Measurements from ENCODE around the gene DOCK9. TPM values are rescaled to one million over a fixed set of nuclear protein-coding genes. Genes with fewer than 3 reads are reported as not detected.

Gene DOCK9
- total and polyA plus RNA-seq, 9 donors, result 31.0 to 75.3 (median 45.4) TPM

GRCh38 chr13:98921786-98922185 lies 56.1 kb downstream of the DOCK9 start:
- H3K4me3 ChIP-seq, result no peak overlapping the region

GRCh38 chr13:98921015-98921580 lies 56.8 kb downstream of the DOCK9 start:
- intact Hi-C loops (cut with DNase I), result no loop called here
- DNase-seq, result no peak
- H3K27ac ChIP-seq, result no peak overlapping the region
- no peaks in the 10 kb centered on the region for H3K27me3 ChIP-seq
- TF ChIP-seq POLR2A (IDR thresholded peaks at IDR 0.05) (no peak), CTCF (IDR thresholded peaks at IDR 0.05) (no peak), EP300 (IDR thresholded peaks at IDR 0.05) (no peak)
- no peaks in the 10 kb centered on the region for H3K9me3 ChIP-seq
- no peaks in the 10 kb centered on the region for H3K36me3 ChIP-seq
- H3K4me3 ChIP-seq, result no peak overlapping the region
- no peaks in the 10 kb centered on the region for H3K4me1 ChIP-seq (ENCODE audit: insufficient read depth)
- WGBS, 3 donors, result 91 to 96% (median 96%) methylated on average over 5 of the region's 5 CpGs

More at GRCh38 chr13:98921786-98922185, 56.1 kb downstream of the DOCK9 start:
- no peak for TF ChIP-seq CTCF (IDR thresholded peaks at IDR 0.05)
- no peak for TF ChIP-seq EP300 (IDR thresholded peaks at IDR 0.05)
- TF ChIP-seq POLR2A (IDR thresholded peaks at IDR 0.05), result no peak
- 97 to 100% (median 97%) methylated on average over 5 of the region's 5 CpGs for WGBS, 3 donors
- intact Hi-C loops (cut with DNase I), result no loop called here
- Histone ChIP-seq H3K27me3 (no peaks in the 10 kb centered on the region), H3K36me3 (no peaks in the 10 kb centered on the region), H3K27ac (no peak overlapping the region), H3K9me3 (no peaks in the 10 kb centered on the region), H3K4me1 (ENCODE audit: insufficient read depth) (no peaks in the 10 kb centered on the region)
- DNase-seq, result no peak

GRCh38 chr13:98919566-98919965 lies 58.3 kb downstream of the DOCK9 start:
- Histone ChIP-seq H3K27ac (no peak overlapping the region), H3K9me3 (no peaks in the 10 kb centered on the region), H3K4me3 (no peak overlapping the region), H3K4me1 (ENCODE audit: insufficient read depth) (no peaks in the 10 kb centered on the region), H3K36me3 (no peaks in the 10 kb centered on the region), H3K27me3 (no peaks in the 10 kb centered on the region)
- TF ChIP-seq CTCF (IDR thresholded peaks at IDR 0.05), result no peak
- no peak for TF ChIP-seq POLR2A (IDR thresholded peaks at IDR 0.05)
- intact Hi-C loops (cut with DNase I), result no loop called here
- DNase-seq, result no peak
- 96 to 97% (median 97%) methylated on average over 2 of the region's 2 CpGs for WGBS, 3 donors

GRCh38 chr13:98918771-98919170 lies 59.1 kb downstream of the DOCK9 start:
- TF ChIP-seq EP300 (IDR thresholded peaks at IDR 0.05), result no peak
- TF ChIP-seq POLR2A (IDR thresholded peaks at IDR 0.05), result no peak
- no peak for TF ChIP-seq CTCF (IDR thresholded peaks at IDR 0.05)
- 85 to 94% (median 86%) methylated on average over 4 of the region's 4 CpGs for WGBS, 3 donors
- no peak overlapping the region for H3K4me3 ChIP-seq
- H3K36me3 ChIP-seq, result no peaks in the 10 kb centered on the region
- DNase-seq, result no peak
- intact Hi-C loops (cut with DNase I), result no loop called here
- no peaks in the 10 kb centered on the region for H3K9me3 ChIP-seq
- H3K27me3 ChIP-seq, result no peaks in the 10 kb centered on the region
- H3K27ac ChIP-seq, result no peak overlapping the region
- no peaks in the 10 kb centered on the region for H3K4me1 ChIP-seq (ENCODE audit: insufficient read depth)

Measured in ovary (tissue), 9 donors.